Stimulated activated CD8-positive, alpha-beta memory T cell treated with anti-CD3 and anti-CD28 coated beads, Interleukin-7, amount 100 ng/mL, for 48 hours (primary cell): Measurements from ENCODE around the gene CLEC14A.

Experiments used
- DNase-seq, 2 donors: peaks; one replicate each; pipeline ENCODE4 v3.0.0-alpha.2; 2020; ENCODE audit warnings: low read depth in 1 of 2; ENCODE audit errors: extremely low read depth in 1 of 2

The CLEC14A gene

GRCh38 chr14:38255673-38256532 is at the start of gene CLEC14A:
CLEC14A (minus strand) TSS chr14:38256093; CDS start chr14:38256022, 71 bp downstream.
- no peak for DNase-seq

DNA sequence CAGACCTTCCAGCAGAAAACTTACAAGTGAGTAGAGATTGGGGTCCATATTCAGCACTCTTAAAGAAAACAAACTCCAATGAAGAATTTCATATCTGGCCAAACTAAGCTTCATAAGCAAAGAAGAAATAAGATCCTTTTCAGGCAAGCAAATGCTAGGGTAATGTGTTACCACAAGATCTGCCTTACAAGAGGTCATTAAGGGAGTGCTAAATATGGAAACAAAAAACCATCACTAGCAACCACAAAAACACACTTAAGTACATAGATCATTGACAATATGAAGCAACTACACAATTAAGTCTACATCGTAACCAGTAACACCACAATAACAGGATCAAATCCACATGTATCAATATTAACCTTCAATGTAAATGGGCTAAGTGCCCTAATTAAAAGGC is 47.1 kb upstream of the CLEC14A start:
- no peak for DNase-seq

GRCh38 chr14:38302034-38302433 is 46.1 kb upstream of the CLEC14A start:
- no peak for DNase-seq

DNA sequence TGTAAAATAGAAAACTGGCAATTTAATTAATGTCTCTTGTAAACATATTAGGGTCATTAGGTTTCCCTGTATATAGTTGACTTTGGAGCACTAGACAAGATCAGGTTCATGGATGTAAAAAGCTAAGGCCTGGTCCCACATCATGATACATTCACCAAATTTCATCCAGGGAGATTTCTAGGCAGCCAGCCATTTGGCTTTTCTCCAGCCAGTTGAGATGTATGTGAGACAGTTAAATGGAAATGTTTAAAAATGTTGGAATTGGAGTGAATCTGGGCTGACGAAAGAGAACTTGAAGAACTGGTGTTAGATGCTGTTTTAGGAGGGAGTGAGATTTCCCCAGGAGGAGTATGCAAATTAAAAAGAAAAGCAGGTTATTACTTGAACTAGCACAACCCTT is 41.8 kb upstream of the CLEC14A start:
- no peak for DNase-seq

GRCh38 chr14:38291681-38292467 is 36.0 kb upstream of the CLEC14A start:
- DNase-seq, result no peak

DNA sequence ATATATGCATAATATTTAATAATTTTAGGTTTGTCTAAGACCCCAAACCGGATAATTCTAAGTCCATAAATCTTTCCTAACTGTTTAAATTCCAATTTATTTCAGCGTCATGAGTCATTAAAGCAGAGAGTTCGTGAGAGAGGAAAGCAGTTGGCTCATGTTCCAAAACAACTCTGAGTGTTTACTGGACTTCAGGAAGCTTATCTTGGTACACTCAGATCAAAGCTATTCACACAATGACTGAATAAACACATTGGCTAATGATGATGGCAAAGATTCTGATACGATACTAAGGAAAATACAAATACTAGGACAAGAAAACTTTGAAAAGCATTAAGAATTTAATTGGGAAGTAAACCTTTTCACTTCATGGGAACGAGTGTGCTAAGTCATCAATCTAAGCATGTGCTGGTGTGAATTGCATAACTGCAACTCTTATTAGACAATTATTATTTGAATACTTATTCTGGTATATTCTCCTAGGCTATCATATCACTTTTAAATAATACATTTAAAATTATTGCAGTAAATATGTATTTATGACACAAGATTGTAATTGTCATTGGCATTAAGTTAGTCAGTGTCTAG is 34.8 kb upstream of the CLEC14A start:
- no peak for DNase-seq

GRCh38 chr14:38286452-38286851 is 30.6 kb upstream of the CLEC14A start:
- no peak for DNase-seq

- no peak for DNase-seq
Measured at GRCh38 chr14:38285962-38286361, 30.1 kb upstream of the CLEC14A start.

GRCh38 chr14:38282936-38283335 is 27.0 kb upstream of the CLEC14A start:
- no peak for DNase-seq

DNA sequence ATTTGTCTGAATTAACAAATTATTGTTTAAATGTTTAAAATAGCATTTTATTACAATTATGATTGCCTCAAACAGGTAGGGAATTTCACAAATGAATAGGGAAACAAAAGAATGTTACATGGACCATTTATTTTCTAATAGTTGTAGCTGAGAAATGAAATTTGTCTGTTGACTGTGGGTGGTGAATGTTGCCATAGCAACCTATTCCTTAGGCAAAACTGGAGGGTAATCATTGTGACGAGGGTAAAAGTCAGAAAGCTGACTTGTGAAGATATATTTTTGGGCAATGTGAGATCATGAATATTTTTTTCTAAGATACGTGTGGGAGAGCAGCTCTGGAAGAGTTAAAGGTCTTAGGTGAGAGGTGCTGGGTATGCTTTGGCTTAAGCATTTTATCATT is 24.2 kb upstream of the CLEC14A start:
- no peak for DNase-seq

GRCh38 chr14:38279572-38279971 is 23.7 kb upstream of the CLEC14A start:
- DNase-seq, result no peak

DNA sequence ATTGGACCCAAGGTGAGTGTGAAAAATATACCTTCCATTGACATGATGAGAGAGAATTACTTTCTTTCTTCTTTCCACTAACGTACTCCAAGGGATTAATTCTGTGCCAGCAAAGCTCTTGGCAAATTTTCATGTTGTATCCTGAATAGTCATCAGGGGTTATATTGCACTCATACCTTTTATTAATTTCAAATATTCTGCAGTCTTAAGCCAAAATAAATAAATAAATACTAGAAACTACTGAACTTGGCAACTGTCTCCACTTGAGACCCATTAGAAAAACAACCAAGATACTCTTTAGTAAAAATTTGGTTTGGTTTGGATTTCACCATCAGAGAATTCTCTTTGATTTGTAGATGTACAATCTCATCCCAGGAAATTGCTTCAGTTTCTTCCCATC is 22.1 kb upstream of the CLEC14A start:
- DNase-seq, result no peak

DNA sequence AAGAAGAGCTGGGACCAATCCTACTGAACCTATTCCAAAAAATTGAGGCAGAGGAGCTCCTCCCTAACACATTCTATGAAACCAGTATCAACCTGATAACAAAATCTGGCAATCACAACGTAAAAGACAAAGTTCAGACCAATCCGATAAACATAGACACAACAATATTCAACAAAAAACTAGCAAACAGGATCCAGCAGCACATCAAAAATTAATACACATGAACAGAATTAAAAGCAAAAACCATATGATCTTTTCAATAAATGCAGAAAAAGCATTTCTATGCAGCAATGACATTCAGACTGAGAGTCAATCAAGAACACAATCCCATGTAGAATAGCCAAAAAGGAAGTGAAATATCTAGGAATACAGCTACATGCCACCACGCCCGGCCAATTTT is 7.0 kb upstream of the CLEC14A start:
- DNase-seq, result no peak

DNA sequence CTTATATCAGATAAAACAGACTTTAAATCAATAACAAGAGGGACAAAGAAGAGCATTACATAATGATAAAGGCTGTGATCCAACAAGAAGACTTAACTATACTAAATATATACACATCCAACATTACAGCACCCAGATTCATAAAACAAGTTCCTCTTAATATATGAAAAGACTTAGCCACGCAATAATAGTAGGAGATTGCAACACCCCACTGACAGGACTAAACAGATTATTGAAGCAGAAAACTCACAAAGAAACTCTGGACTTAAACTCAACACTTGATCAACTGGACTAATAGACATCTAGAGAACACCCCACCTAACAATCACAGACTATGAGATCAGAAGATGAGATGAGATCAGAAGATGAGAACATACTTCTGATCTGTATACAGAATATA is 5.7 kb upstream of the CLEC14A start:
- DNase-seq, result no peak

GRCh38 chr14:38257507-38257906 is 1.6 kb upstream of the CLEC14A start:
- no peak for DNase-seq

GRCh38 chr14:38256533-38256840 is 594 bp upstream of the CLEC14A start:
- DNase-seq, result no peak

- DNase-seq, result no peak
Measured at GRCh38 chr14:38255408-38255672, 553 bp downstream of the CLEC14A start.

GRCh38 chr14:38254571-38255407 is 1.1 kb downstream of the CLEC14A start:
- DNase-seq, result no peak

- no peak for DNase-seq
Measured at GRCh38 chr14:38253676-38254075, 2.2 kb downstream of the CLEC14A start.

DNA sequence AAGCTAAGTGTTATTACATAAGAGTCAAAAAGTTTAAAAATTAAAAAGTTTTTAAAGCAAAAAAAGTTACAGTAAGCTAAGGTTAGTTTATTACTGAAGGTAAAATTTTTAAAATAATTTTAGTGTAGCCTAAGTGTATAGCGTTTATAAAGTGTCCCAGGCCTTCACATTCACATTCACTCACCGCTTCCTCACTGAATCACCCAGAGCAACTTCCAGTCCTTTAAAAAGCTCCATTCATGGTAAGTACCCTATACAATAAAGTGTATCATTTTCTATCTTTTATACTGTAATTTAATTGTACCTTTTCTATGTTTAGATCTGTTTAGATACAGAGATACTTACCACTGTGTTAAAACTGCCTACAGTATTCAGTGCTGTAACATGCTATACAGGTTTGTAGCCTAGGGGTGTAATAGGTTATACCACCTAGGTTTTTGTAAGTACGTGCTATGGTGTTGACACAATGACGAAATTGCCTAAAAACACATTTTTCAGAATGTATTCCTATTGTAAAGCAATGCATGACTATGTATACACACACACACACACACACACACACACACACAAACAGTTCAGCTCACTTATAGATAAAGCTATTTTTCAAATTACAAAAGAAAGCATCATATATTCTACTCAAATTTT is 3.7 kb downstream of the CLEC14A start:
- no peak for DNase-seq

- DNase-seq, result no peak
Measured at GRCh38 chr14:38250331-38250730, 5.6 kb downstream of the CLEC14A start.
